ENCODE data around the gene ASB3. TPM values are rescaled to one million over a fixed set of nuclear protein-coding genes. Genes with fewer than 3 reads are reported as not detected.

ASB3 gene
- total RNA-seq, 1 experiment from 2014 or later: 23.1 TPM

GRCh38 chr2:53770264-53770663, 16.5 kb downstream of the ASB3 start:
- WGBS (ENCODE audit: extremely low coverage, insufficient read length, low lambda C conversion rate): no CpG with 5 or more reads among the region's 4 CpGs
- TF ChIP-seq, protein P1, sequence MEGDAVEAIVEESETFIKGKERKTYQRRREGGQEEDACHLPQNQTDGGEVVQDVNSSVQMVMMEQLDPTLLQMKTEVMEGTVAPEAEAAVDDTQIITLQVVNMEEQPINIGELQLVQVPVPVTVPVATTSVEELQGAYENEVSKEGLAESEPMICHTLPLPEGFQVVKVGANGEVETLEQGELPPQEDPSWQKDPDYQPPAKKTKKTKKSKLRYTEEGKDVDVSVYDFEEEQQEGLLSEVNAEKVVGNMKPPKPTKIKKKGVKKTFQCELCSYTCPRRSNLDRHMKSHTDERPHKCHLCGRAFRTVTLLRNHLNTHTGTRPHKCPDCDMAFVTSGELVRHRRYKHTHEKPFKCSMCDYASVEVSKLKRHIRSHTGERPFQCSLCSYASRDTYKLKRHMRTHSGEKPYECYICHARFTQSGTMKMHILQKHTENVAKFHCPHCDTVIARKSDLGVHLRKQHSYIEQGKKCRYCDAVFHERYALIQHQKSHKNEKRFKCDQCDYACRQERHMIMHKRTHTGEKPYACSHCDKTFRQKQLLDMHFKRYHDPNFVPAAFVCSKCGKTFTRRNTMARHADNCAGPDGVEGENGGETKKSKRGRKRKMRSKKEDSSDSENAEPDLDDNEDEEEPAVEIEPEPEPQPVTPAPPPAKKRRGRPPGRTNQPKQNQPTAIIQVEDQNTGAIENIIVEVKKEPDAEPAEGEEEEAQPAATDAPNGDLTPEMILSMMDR (conservative IDR thresholded peaks at IDR 0.05): no peak
- H2AFZ ChIP-seq (ENCODE audit: low read length): no peak overlapping the region
- no peak overlapping the region for H3K14ac ChIP-seq (ENCODE audit: insufficient read depth, low read length)
- H4K5ac ChIP-seq (ENCODE audit: insufficient read length, low read depth, low read length): no peak overlapping the region
- H3K27ac ChIP-seq (ENCODE audit: insufficient read length, low read depth, low read length): no peak overlapping the region
- no peaks in the 10 kb centered on the region for H3K79me1 ChIP-seq (ENCODE audit: insufficient read depth, low read depth, low read length, poor library complexity, severe bottlenecking)
- peaks cover 18 to 20% of the 10 kb centered on the region in 2 experiments for H3K4me1 Mint-ChIP-seq
- no peak overlapping the region for H2BK120ac ChIP-seq (ENCODE audit: low read depth, low read length, poor library complexity, severe bottlenecking)
- no peak overlapping the region for H2BK15ac ChIP-seq (ENCODE audit: low read depth, low read length)
- no peak overlapping the region for H3K27ac Mint-ChIP-seq
- no peak overlapping the region for H2BK20ac ChIP-seq (ENCODE audit: low read depth, low read length, poor library complexity, severe bottlenecking)
- H3K4me3 Mint-ChIP-seq: no peak overlapping the region
- no peak overlapping the region for H3K4me2 ChIP-seq (ENCODE audit: insufficient read depth, insufficient read length, low read length)
- no peak overlapping the region for H3K9ac ChIP-seq (ENCODE audit: extremely low read depth, insufficient read length, low read length)
- H3K18ac ChIP-seq (ENCODE audit: insufficient read length, low read depth, low read length): no peak overlapping the region
- no peaks in the 10 kb centered on the region for H4K20me1 ChIP-seq (ENCODE audit: control insufficient read depth, insufficient read depth, insufficient read length)
- H3K36me3 Mint-ChIP-seq (ENCODE audit: insufficient read depth in 1 of 3, low read depth in 3 of 3): peaks cover 13 to 18% (median 15%) of the 10 kb centered on the region in 3 experiments; a peak in 6 of 7 replicates
- H3K9me3 Mint-ChIP-seq: no peaks in the 10 kb centered on the region
- no peak for DNase-seq
- H3K23me2 ChIP-seq (ENCODE audit: insufficient read length, low read depth, low read length, poor library complexity, severe bottlenecking): peaks cover 9% of the 10 kb centered on the region
- no peak overlapping the region for H3K23ac ChIP-seq (ENCODE audit: insufficient read length, low read depth, low read length)
- no peak overlapping the region for H2BK5ac ChIP-seq (ENCODE audit: insufficient read length, low read length)
- H4K91ac ChIP-seq (ENCODE audit: insufficient read length, low read depth, low read length): no peak overlapping the region
- no peak overlapping the region for H2BK12ac ChIP-seq (ENCODE audit: insufficient read length, low read depth, low read length)
- no peaks in the 10 kb centered on the region for H3K9me3 ChIP-seq (ENCODE audit: control insufficient read depth, low read depth, low read length)
- no peaks in the 10 kb centered on the region for H3K79me2 ChIP-seq (ENCODE audit: insufficient read depth, low read length)
- no peak overlapping the region for H3K56ac ChIP-seq (ENCODE audit: insufficient read length, low read depth, low read length)
- no peak overlapping the region for H2AK5ac ChIP-seq (ENCODE audit: insufficient read length, low read length)
- no peak overlapping the region for H3T11ph ChIP-seq (ENCODE audit: low read length)
- no peak overlapping the region for H4K8ac ChIP-seq (replicated peaks; ENCODE audit: insufficient read length, low read depth, low read length)
- H3K27me3 Mint-ChIP-seq (ENCODE audit: low read depth): no peaks in the 10 kb centered on the region
- H3K4me1 ChIP-seq (ENCODE audit: insufficient read depth, low read length): no peaks in the 10 kb centered on the region
- H3K4ac ChIP-seq (ENCODE audit: low read depth, low read length): no peak overlapping the region
- H3K27me3 ChIP-seq (ENCODE audit: insufficient read depth, low read length): no peaks in the 10 kb centered on the region

All from H9 (cell line).